NCI-H82 (cell line): ENCODE data around the gene CTDNEP1.

Source experiments
- DNase-seq: peaks from one replicate; lab custom pipeline; 2025; lab: John Stamatoyannopoulos, UW

The CTDNEP1 gene

DNA sequence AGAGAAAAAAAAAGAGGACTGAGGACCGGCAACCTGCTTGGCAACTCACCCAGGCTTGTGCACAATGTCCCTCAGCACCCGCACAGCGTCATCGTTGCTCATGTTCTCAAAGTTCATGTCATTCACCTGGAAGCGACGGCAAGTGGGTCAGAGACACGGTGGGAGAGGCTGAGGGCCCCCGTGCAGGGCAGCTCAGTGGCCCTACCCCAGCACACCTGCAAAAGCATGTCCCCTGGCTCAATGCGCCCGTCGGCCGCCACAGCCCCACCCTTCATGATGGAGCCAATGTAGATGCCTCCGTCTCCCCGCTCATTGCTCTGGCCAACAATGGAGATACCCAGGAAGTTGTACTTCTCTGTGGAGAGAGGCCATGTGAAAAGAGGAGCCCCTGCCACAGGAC lies 22.6 kb downstream of the CTDNEP1 start:
- DNase-seq: no peak

GRCh38 chr17:7226721-7227710 lies 24.5 kb downstream of the CTDNEP1 start:
- DNase-seq: no peak

- no peak for DNase-seq
Observed at GRCh38 chr17:7225711-7226331, 25.7 kb downstream of the CTDNEP1 start.

DNA sequence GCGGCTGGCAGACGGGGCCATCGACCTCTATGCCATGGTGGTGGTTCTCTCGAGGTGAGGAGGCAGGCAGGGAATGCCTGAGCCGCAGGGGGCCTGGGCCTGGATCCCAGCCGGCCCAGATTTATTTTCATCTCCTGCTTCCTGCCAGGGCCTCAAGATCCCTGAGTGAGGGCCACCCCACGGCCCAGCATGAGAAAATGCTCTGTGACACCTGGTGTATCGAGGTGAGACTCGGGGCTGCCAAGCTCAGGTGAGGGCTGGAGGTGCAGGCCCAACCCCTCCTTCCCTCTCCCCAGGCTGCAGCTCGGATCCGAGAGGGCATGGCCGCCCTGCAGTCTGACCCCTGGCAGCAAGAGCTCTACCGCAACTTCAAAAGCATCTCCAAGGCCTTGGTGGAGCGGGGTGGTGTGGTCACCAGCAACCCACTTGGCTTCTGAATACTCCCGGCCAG lies 26.8 kb downstream of the CTDNEP1 start:
- no peak for DNase-seq

- DNase-seq: no peak
Observed at GRCh38 chr17:7224110-7224509, 27.4 kb downstream of the CTDNEP1 start.

- DNase-seq: no peak
Observed at GRCh38 chr17:7223375-7223774, 28.2 kb downstream of the CTDNEP1 start.

- DNase-seq: no peak
Observed at GRCh38 chr17:7222972-7223292, 28.6 kb downstream of the CTDNEP1 start.

DNA sequence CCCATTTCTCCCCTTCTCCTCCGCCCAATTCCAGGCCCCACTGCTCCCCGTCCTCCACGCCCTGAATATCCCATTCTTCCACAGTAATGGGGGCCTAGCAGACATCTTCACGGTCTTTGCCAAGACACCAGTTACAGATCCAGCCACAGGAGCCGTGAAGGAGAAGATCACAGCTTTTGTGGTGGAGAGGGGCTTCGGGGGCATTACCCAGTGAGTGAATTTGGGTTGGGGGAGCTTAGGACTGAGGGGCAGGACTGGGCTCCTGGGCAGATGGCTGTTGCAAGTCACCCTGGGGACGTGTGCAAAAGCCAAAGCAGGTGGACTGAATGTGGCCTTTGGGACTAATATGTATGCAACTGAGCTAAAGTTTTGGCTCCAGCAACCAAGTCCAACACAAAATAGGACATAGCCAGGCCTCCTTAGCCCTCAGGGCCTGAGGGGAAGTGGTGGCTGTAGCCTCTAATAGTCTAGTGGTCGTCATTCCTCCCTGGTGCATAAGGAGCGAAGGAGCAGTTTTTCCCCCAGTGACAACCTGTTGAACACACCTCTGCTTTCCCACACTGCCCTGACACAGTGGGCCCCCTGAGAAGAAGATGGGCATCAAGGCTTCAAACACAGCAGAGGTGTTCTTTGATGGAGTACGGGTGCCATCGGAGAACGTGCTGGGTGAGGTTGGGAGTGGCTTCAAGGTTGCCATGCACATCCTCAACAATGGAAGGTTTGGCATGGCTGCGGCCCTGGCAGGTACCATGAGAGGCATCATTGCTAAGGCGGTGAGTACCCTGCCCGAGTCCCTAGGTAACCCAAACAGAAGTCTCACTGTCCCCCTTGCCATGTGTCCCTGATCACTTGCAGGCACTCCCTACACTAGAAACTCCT lies 29.2 kb downstream of the CTDNEP1 start:
- no peak for DNase-seq

- no peak for DNase-seq
Observed at GRCh38 chr17:7221278-7222092, 30.0 kb downstream of the CTDNEP1 start.

DNA sequence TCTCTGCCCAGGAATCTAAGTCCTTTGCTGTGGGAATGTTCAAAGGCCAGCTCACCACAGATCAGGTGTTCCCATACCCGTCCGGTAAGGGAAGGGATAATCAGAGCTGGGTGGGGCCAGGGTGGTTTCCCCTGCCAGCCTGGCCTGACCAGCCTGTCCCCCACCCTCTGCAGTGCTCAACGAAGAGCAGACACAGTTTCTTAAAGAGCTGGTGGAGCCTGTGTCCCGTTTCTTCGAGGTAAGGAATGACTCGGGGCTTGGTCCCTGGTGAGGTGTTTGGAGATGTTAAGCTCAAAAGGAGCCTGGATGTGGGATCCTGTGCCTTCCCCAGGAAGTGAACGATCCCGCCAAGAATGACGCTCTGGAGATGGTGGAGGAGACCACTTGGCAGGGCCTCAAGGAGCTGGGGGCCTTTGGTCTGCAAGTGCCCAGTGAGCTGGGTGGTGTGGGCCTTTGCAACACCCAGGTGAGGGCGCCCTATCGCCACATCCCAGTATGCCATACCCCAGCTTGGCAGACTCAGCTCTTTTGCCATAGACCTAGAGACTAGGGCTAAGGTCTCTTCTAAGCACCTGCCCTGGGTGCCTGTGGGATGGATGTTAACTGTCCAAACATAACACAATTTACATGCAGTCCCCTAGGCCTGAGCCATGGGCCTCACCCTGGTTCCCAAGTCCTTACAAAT lies 30.8 kb downstream of the CTDNEP1 start:
- DNase-seq: peak; percentile 82

DNA sequence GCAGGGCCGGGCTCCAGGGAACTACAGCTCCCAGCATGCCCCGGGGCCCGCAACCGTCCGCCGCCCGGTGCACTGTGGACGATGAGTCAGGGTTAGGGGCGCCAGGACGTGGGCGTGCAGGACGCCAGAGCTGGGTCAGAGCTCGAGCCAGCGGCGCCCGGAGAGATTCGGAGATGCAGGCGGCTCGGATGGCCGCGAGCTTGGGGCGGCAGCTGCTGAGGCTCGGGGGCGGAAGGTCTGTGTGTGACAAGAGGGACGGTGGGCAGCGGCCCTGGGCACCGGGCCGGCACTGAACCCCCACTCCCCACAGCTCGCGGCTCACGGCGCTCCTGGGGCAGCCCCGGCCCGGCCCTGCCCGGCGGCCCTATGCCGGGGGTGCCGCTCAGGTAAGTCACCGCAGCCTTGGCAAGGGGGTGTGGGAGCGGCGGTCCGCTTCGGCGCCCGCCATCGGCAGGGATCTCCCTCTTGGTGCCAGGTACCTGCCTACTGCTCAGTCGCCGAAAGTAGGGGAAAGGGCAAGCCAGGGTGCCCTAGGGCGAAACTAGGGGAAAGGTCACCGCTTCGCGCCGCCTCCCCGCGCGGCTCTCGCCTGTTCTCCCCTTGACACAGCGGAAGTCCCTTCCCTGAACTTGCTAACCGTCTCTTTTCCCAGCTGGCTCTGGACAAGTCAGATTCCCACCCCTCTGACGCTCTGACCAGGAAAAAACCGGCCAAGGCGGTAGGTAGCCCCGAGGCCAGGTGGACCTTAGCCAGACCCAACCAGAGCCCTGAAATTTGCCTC lies 31.5 kb downstream of the CTDNEP1 start, which contains the start of the genes ACADVL and DLG4:
Gene ACADVL (plus strand): TSS at position 127 of the 781 bp plus-strand sequence. CDS start 47 bp downstream, at position 174.
Gene DLG4 (minus strand): TSS at position 25 of the 781 bp plus-strand sequence.
- DNase-seq: peak; percentile 92

DNA sequence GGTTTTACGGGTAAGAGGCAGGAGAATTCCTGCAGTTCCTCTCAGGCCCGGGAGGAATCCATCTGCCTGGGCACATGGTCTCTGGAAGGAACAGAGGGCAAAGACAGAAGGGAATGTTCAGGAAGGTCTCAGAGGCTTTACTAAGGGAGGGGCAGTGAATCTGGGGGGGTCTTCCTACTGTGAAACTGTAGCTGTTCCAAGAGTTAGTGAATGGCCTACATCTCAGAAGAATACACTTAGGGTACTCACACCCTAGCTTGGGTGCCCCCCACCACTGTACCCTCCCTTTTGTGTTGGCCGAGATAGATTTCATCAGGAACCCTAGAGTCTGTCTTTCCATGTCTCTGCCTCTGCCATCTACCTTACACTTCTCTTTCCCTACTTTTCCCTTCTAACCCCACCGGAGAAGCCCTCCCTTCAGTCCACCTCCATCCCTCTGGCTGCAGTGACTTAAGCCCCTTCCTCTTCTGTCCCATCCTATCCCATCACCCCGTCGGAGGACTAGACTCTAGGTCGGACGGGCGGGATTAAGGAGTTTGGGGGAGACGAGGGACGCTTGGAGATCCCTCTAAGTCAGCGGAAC lies 32.2 kb downstream of the CTDNEP1 start:
- DNase-seq: no peak

GRCh38 chr17:7218758-7219157 lies 32.8 kb downstream of the CTDNEP1 start:
- DNase-seq: peak; percentile 97

DNA sequence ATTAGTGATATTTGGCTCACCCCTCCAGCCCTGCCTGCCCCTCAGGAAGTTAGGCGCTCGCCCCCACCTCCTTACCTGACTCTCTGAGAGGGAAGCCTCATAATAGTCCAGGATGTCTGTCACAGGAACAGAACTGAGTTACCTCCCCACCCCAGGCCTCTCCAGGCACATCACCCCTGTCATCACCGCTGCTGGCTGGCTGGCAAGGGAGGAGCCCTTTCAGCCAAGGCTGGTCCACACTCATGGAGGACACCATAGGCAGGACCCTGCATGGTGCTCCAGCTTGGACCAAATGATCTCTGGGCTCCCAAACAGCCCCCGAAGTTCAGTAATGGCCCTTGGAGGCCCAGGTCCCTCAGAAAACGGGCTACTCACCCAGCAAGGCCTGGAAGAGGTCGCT lies 33.4 kb downstream of the CTDNEP1 start:
- DNase-seq: no peak

DNA sequence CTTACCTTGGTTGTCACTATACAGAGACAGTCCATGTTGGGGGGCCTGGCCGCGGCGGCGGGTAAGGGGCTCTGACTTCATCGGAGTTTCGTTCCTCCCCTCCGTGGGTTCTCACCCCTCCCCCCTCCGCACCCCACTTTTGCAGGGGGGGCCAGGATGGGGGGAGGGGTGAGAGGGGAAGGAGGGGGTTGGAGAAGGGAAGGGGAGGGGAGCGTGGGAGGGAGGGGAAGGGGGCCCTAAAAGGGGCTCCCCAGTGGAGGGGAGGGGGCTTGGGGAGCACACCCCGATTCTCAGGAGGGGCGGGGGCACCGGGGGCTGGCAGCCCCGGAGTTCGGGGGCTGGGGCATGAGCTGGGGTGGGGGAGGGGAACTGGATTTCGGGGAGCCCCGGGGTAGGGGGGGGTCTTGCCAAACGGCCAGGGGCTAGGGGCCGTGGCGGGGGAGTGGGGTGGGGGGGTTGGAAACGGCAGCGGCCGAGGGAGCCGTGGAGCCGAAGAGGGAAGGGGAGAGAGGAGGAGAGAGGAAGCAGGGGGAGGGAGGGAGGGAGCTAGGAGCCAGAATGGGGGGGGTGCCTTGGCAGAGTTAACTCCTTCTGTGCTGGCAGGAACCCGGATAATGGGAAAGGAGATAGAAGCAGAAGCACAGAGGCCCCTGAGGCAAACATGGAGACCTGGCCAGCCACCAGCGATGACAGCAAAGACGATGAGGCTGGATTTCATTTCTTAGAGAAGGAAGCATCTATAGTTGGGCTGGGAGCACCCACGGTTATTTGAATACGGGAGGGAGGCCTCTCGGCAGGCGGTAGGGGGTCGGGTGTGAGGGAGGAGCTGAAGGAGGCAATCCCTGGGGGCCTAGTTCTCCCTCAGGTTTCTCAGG lies 34.2 kb downstream of the CTDNEP1 start:
- DNase-seq: peak; percentile 91

- DNase-seq: no peak
Observed at GRCh38 chr17:7216242-7217112, 35.1 kb downstream of the CTDNEP1 start.

DNA sequence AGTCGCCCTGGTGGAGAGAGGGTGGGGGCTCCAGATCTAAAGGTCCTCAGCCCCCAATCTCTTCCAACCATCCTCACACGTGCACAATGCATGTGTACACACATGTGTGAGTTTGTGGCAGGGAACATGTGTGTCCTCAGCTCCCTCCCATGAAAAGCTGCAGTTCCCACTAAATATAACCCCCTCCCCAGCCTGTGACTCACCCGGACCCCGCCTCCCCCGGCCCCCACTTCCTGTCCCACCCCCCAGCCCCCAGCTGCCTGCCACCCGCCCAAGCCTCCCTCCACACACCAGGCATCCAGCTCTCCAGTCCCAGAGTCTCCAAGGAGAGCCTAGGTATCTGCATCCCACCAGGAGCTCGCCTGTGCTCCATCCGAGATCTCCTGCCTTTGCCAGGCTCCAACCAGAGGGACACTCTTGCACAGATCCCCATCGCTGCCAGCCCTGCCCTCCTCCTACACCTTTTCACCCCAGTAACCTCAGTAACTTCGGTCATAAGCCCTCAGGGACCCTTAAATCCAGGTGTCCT lies 35.8 kb downstream of the CTDNEP1 start:
- peak; percentile 71 for DNase-seq
